GM18951 (cell line): Measurements from ENCODE around the gene NPLOC4.

Experiments
- POLR2A ChIP-seq: IDR thresholded peaks from 4 replicates; pipeline ENCODE4 v1.6.1; 2011; ENCODE audit warnings: mild to moderate bottlenecking; ENCODE audit not compliant: insufficient read length, insufficient read depth; ENCODE audit errors: extremely low read depth
- in situ Hi-C: fragments of 300-500 bp; cut with MboI; formaldehyde crosslinking; loops from one replicate; pipeline ENCODE4 v1.12.0; 2022; ENCODE audit warnings: low sequenced_read_pairs, mixed read lengths, inconsistent platforms; ENCODE audit not compliant: unreplicated experiment

Gene NPLOC4

GRCh38 chr17:81519284-81520020 lies 117.5 kb downstream of the NPLOC4 start:
- TF ChIP-seq POLR2A, result peak; percentile 42
- in situ Hi-C loops, result no loop called here

GRCh38 chr17:81518785-81519283 lies 118.1 kb downstream of the NPLOC4 start:
- TF ChIP-seq POLR2A, result peak; percentile 53
- in situ Hi-C loops, result no loop called here

- in situ Hi-C loops, result no loop called here
- no peak for TF ChIP-seq POLR2A
Observed at GRCh38 chr17:81518113-81518784, 118.7 kb downstream of the NPLOC4 start.

- peak; percentile 60 for TF ChIP-seq POLR2A
- in situ Hi-C loops, result no loop called here
Observed at GRCh38 chr17:81517339-81518112, 119.4 kb downstream of the NPLOC4 start.

GRCh38 chr17:81517009-81517338 lies 119.9 kb downstream of the NPLOC4 start:
- no peak for TF ChIP-seq POLR2A
- in situ Hi-C loops, result no loop called here

- in situ Hi-C loops, result no loop called here
- TF ChIP-seq POLR2A, result peak; percentile 15
Observed at GRCh38 chr17:81516439-81516838, 120.5 kb downstream of the NPLOC4 start.

GRCh38 chr17:81515530-81516041 lies 121.3 kb downstream of the NPLOC4 start:
- TF ChIP-seq POLR2A, result no peak
- in situ Hi-C loops, result no loop called here

GRCh38 chr17:81514739-81515529 lies 122.0 kb downstream of the NPLOC4 start:
- TF ChIP-seq POLR2A, result peak; percentile 63
- in situ Hi-C loops, result no loop called here

GRCh38 chr17:81514489-81514738 lies 122.5 kb downstream of the NPLOC4 start:
- no peak for TF ChIP-seq POLR2A
- in situ Hi-C loops, result no loop called here

GRCh38 chr17:81513753-81514488 lies 123.0 kb downstream of the NPLOC4 start:
- in situ Hi-C loops, result no loop called here
- no peak for TF ChIP-seq POLR2A

GRCh38 chr17:81513372-81513752 lies 123.5 kb downstream of the NPLOC4 start:
- in situ Hi-C loops, result no loop called here
- peak; percentile 32 for TF ChIP-seq POLR2A

- in situ Hi-C loops, result no loop called here
- TF ChIP-seq POLR2A, result peak; percentile 100
Observed at GRCh38 chr17:81512562-81513371, 124.1 kb downstream of the NPLOC4 start, which contains the start of gene ACTG1. Gene ACTG1 (minus strand): TSS chr17:81512799. CDS start chr17:81512354, 445 bp downstream.
